Right lobe of liver (tissue), 6 donors: Measurements from ENCODE around the gene NRCAM. TPM values are rescaled to one million over a fixed set of nuclear protein-coding genes. Genes with fewer than 3 reads are reported as not detected.

Experiments used
- ATAC-seq, 4 donors: fragments of 200-7000 bp; cut with Tn5 transposase; one replicate each; pipeline ENCODE4 v1.9.1; 2020; ENCODE audit warnings: mild to moderate bottlenecking in 4 of 4, moderate library complexity in 4 of 4
- DNase-seq, 3 donors: peaks; one replicate each; pipeline ENCODE4 v3.0.0-alpha.2; 2020
- H3K27ac ChIP-seq, 3 donors: fragments of 200-600 bp; one replicate each; pipeline ENCODE4 v1.8.0; 2022
- H3K27me3 ChIP-seq, 2 donors: fragments of 200-600 bp; one replicate each; pipeline ENCODE4 v1.8.0; 2022
- H3K36me3 ChIP-seq, 4 donors: fragments of 200-600 bp; sonication (generic) in 1 of 4; one replicate each; pipeline versions ENCODE4 v1.5.1 to v1.8.0; 2017 to 2022; ENCODE audit warnings: control low read depth in 1 of 4
- H3K4me1 ChIP-seq, 4 donors: fragments of 200-600 bp; sonication (generic) in 1 of 4; one replicate each; pipeline versions ENCODE4 v1.5.1 to v1.8.0; 2017 to 2022; ENCODE audit warnings: control low read depth in 1 of 4
- H3K4me3 ChIP-seq, 3 donors: fragments of 200-600 bp; one replicate each; pipeline ENCODE4 v1.8.0; 2022
- H3K9me3 ChIP-seq, 4 donors: fragments of 200-600 bp; sonication (generic) in 1 of 4; one replicate each; pipeline versions ENCODE4 v1.5.1 to v1.8.0; 2017 to 2022; ENCODE audit warnings: control low read depth in 1 of 4
- CTCF ChIP-seq, 4 donors: fragments of 200-600 bp in 3 of 4; fragments of 450-650 bp in 1 of 4; IDR thresholded peaks; one replicate each; pipeline versions ENCODE4 v1.5.1 to v1.8.0; 2016 to 2022; ENCODE audit warnings: antibody characterized with exemption in 4 of 4, mild to moderate bottlenecking in 2 of 4
- POLR2A ChIP-seq: fragments of 450-650 bp; IDR thresholded peaks from one replicate; pipeline ENCODE4 v1.6.1; 2017; ENCODE audit warnings: antibody characterized with exemption, mild to moderate bottlenecking
- WGBS: methylation state at CpG from one replicate; pipeline ENCODE4 v1.1.6; 2018; ENCODE audit warnings: low coverage, low lambda C conversion rate; ENCODE audit not compliant: insufficient coverage; ENCODE audit errors: missing lambda C conversion rate; 5-methylcytosine and 5-hydroxymethylcytosine counted together
- intact Hi-C, 2 donors: fragments of 100-400 bp; cut with DNase I; formaldehyde crosslinking; loops; one replicate each; pipeline versions ENCODE4 v1.11.2 to v1.14.1; 2022
- total RNA-seq, 6 experiments: library from RNA; depleted of rRNA in 2 of 6; stranded (reverse); fragments of >200 nt in 2 of 6; fragmentation: NEBNext Ultra II Directional in 3 of 6; extraction: Animal tissue kit (Norgen Biotek cat#: 25700) in 3 of 6; gene quantifications; one replicate each; pipeline versions ENCODE4 v1.1.0 to v1.2.4, GENCODE V29; 2016 to 2023
- donor health status: DM: no; HTN: yes; CAD: no.
- donor health status: DM: no; HTN: no; CAD: no.
- donor health status: DM: no; HTN: no; CAD: no.
- donor health status: DM: no; HTN: yes; CAD: no.
- donor health status: DM: no; HTN: yes; CAD: no.

The NRCAM gene
- total RNA-seq, 6 experiments from 2014 or later = 0.16 to 1.9 (median 0.27) TPM

- ATAC-seq (no peak), DNase-seq (no peak)
- H3K36me3 ChIP-seq = no peaks in the 10 kb centered on the region
- no peak overlapping the region for H3K4me3 ChIP-seq
- intact Hi-C loops = no loop called here
- H3K27ac ChIP-seq = no peak overlapping the region
- no peaks in the 10 kb centered on the region for H3K9me3 ChIP-seq
- 67% methylated on average over 5 of the region's 5 CpGs for WGBS
- no peaks in the 10 kb centered on the region for H3K27me3 ChIP-seq
- H3K4me1 ChIP-seq = no peaks in the 10 kb centered on the region
- no peak for TF ChIP-seq CTCF (IDR thresholded peaks at IDR 0.05)
- TF ChIP-seq POLR2A = no peak
Observed at GRCh38 chr7:108384716-108385483, 71.3 kb downstream of the NRCAM start.

DNA sequence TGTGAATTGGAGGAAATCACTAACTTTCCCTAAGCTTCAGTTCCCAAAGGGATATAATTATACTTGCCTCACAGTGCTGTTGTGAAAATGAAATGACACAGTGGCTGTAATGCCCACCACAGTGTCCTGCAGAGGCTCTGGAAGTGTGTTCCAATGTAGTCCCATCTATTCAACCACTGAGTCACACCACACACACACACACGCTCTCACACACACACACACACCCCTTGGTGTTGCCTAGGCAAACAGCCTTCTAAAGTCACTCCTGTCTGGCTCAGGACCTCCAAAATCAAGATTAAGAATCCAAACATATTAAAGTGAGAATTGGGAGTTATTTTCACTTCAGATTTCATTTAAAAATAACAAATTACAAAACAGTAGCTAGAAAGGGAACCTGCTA, 73.3 kb downstream of the NRCAM start:
- WGBS = 43% methylated on average over 1 of the region's 1 CpG
- TF ChIP-seq CTCF (IDR thresholded peaks at IDR 0.05) (no peak), POLR2A (no peak)
- Histone ChIP-seq H3K27me3 (no peaks in the 10 kb centered on the region), H3K4me3 (no peak overlapping the region), H3K4me1 (no peaks in the 10 kb centered on the region), H3K9me3 (no peaks in the 10 kb centered on the region), H3K36me3 (no peaks in the 10 kb centered on the region), H3K27ac (no peak overlapping the region)
- DNase-seq (no peak), ATAC-seq (no peak)
- intact Hi-C loops = no loop called here

GRCh38 chr7:108380517-108380916, 75.7 kb downstream of the NRCAM start:
- H3K9me3 ChIP-seq = no peaks in the 10 kb centered on the region
- ATAC-seq (no peak), DNase-seq (no peak)
- H3K4me1 ChIP-seq = no peaks in the 10 kb centered on the region
- TF ChIP-seq CTCF (IDR thresholded peaks at IDR 0.05) (no peak), POLR2A (no peak)
- H3K27me3 ChIP-seq = no peaks in the 10 kb centered on the region
- H3K27ac ChIP-seq = no peak overlapping the region
- H3K4me3 ChIP-seq = no peak overlapping the region
- H3K36me3 ChIP-seq = no peaks in the 10 kb centered on the region
- intact Hi-C loops = no loop called here

DNA sequence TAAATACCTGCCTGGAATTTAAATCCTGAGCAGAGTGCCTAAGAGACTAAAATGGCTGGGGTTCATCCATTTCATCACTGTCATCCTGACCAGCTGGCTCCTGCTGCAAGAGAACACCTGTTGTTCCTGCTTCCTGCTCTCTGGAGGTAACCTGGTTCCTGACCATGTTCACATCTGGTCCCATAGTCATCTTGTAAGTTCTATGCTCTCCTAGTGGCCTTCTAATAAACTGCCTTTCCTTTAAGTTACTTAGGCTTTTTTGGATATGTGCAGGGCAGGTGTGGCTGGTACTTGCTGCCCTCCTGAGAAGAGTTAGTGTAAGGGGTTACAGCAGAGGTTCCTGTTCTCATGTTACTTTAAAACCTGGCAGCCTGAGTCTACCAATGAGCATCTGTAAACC, 80.0 kb downstream of the NRCAM start:
- intact Hi-C loops = no loop called here

More for the DNA sequence above, 80.0 kb downstream of the NRCAM start:
- TF ChIP-seq POLR2A (no peak), CTCF (IDR thresholded peaks at IDR 0.05) (no peak)
- H3K27ac ChIP-seq = no peak overlapping the region
- ATAC-seq (no peak), DNase-seq (no peak)
- H3K27me3 ChIP-seq = no peaks in the 10 kb centered on the region
- no peaks in the 10 kb centered on the region for H3K36me3 ChIP-seq
- no peak overlapping the region for H3K4me3 ChIP-seq
- H3K4me1 ChIP-seq = no peaks in the 10 kb centered on the region
- no peaks in the 10 kb centered on the region for H3K9me3 ChIP-seq
